ENCODE data around the gene ATN1. TPM values are rescaled to one million over a fixed set of nuclear protein-coding genes. Genes with fewer than 3 reads are reported as not detected.

Gene ATN1
- total and polyA plus RNA-seq, 9 of the 15 experiments (the other 6 are each of a cell fraction or from before 2014, with no cell fraction given): 0.15 to 49.8 (median 2.7) TPM

DNA sequence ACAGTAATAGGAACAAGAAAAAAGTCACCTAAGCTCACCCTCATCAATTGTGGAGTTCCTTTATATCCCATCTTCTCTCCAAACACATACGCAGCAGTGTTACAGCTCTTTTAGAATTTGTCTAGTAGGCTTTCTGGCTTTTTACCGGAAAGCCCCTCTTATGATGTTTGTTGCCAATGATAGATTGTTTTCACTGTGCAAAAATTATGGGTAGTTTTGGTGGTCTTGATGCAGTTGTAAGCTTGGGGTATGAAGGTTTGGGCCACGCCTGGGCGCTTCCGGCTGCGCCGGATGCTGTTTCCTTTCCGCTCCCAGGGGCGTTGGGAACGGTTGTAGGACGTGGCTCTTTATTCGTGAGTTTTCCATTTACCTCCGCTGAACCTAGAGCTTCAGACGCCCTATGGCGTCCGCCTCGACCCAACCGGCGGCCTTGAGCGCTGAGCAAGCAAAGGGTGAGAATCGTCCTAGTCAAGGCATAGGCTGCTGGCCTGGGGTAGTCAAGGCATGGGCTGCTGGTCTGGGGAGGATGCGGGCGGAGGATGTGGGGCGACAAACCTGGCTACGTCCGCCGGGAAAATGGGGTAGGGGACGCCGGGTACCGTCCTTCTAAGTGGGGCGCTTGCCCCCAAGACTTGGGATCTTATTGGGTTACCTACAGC, 16.1 kb downstream of the ATN1 start, which contains the start of the genes C12orf57 and RNU7-1 (continued):
- peak; percentile 61 to 93 for TF ChIP-seq MAZ (CRISPR knock-in tag; conservative IDR thresholded peaks at IDR 0.05 in 1 of 2, IDR thresholded peaks at IDR 0.05 in 1 of 2)
- TF ChIP-seq, protein P1, sequence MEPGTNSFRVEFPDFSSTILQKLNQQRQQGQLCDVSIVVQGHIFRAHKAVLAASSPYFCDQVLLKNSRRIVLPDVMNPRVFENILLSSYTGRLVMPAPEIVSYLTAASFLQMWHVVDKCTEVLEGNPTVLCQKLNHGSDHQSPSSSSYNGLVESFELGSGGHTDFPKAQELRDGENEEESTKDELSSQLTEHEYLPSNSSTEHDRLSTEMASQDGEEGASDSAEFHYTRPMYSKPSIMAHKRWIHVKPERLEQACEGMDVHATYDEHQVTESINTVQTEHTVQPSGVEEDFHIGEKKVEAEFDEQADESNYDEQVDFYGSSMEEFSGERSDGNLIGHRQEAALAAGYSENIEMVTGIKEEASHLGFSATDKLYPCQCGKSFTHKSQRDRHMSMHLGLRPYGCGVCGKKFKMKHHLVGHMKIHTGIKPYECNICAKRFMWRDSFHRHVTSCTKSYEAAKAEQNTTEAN (CRISPR knock-in tag; IDR thresholded peaks at IDR 0.05): peak; percentile 31; the same call in 1 of the 2 replicates
- TF ChIP-seq RNF2 (IDR thresholded peaks at IDR 0.05): peak; percentile 99
- no peak for TF ChIP-seq PRPF4 (IDR thresholded peaks at IDR 0.05; ENCODE audit: insufficient read depth, low read depth, low read length, poor library complexity, severe bottlenecking)
- TF ChIP-seq TGIF2 (CRISPR knock-in tag; IDR thresholded peaks at IDR 0.05): no peak
- TF ChIP-seq ZFP36 (IDR thresholded peaks at IDR 0.05; ENCODE audit: low read depth, low read length, partially characterized antibody): no peak
- no peak for TF ChIP-seq BRD4 (IDR thresholded peaks at IDR 0.05)
- TF ChIP-seq NONO (IDR thresholded peaks at IDR 0.05; ENCODE audit: low read depth in 2 of 2, low read length in 1 of 2): peak in 1 of 2 experiments; percentile 60; a peak in 2 of 4 replicates
- TF ChIP-seq GATAD2B (IDR thresholded peaks at IDR 0.05; ENCODE audit: borderline replicate concordance): no peak
- peak; percentile 33; the same call in 1 of the 2 replicates for TF ChIP-seq ZNF395 (CRISPR knock-in tag; IDR thresholded peaks at IDR 0.05)
- TF ChIP-seq MCM2 (IDR thresholded peaks at IDR 0.05; ENCODE audit: low read depth): no peak
- TF ChIP-seq ILK (tag; IDR thresholded peaks at IDR 0.05; ENCODE audit: borderline replicate concordance, low read depth): no peak
- no peak for TF ChIP-seq ZNF175 (CRISPR knock-in tag; IDR thresholded peaks at IDR 0.05; ENCODE audit: low read depth)
- TF ChIP-seq RB1 (IDR thresholded peaks at IDR 0.05; ENCODE audit: low read depth): peak; percentile 66
- peak; percentile 93 for TF ChIP-seq ZNF3 (CRISPR knock-in tag; IDR thresholded peaks at IDR 0.05)
- no peak for TF ChIP-seq RBM14 (IDR thresholded peaks at IDR 0.05; ENCODE audit: borderline replicate concordance, insufficient read depth, low read depth, low read length)
- no peak for TF ChIP-seq NFIX (CRISPR knock-in tag; IDR thresholded peaks at IDR 0.05; ENCODE audit: low read depth)
- TF ChIP-seq USF1 (CRISPR knock-in tag; IDR thresholded peaks at IDR 0.05): no peak
- TF ChIP-seq ZNF764 (CRISPR knock-in tag; IDR thresholded peaks at IDR 0.05; ENCODE audit: low read depth): peak; percentile 89
- TF ChIP-seq ZNF830 (CRISPR knock-in tag; IDR thresholded peaks at IDR 0.05): peak; percentile 99
- no peak for TF ChIP-seq GATA2 (CRISPR knock-in tag; IDR thresholded peaks at IDR 0.05)
- no peak for TF ChIP-seq ZNF184 (CRISPR knock-in tag; IDR thresholded peaks at IDR 0.05)
- no peak for TF ChIP-seq KLF13 (tag; IDR thresholded peaks at IDR 0.05; ENCODE audit: borderline replicate concordance, low read depth)
- TF ChIP-seq KLF16 (IDR thresholded peaks at IDR 0.05): no peak
- TF ChIP-seq PHF21A (IDR thresholded peaks at IDR 0.05; ENCODE audit: borderline replicate concordance, low read depth): peak; percentile 42; the same call in 1 of the 2 replicates
- peak; percentile 93 for TF ChIP-seq TEAD4 (IDR thresholded peaks at IDR 0.05; ENCODE audit: low read length)
- no peak for TF ChIP-seq TEAD4 (CRISPR knock-in tag; IDR thresholded peaks at IDR 0.05; ENCODE audit: borderline replicate concordance)

All from K562 (cell line).